Stimulated activated CD4-positive, alpha-beta T cell treated with anti-CD3 and anti-CD28 coated beads, Interleukin-1b, Interleukin-23, amount 100 ng/mL, for 4 hours (primary cell): ENCODE measurements around the gene CIROP.
A peak's percentile ranks its signal among the peaks of the same experiment; 100 is the strongest.

Source experiments
- DNase-seq, 2 donors: peaks; one replicate each; pipeline ENCODE4 v3.0.0-alpha.2; 2020; ENCODE audit warnings: low read depth in 2 of 2

Gene CIROP

GRCh38 chr14:23093526-23093925, 11.3 kb downstream of the CIROP start:
- DNase-seq = no peak

- DNase-seq = no peak
Observed at GRCh38 chr14:23093104-23093503, 11.7 kb downstream of the CIROP start.

- DNase-seq = no peak
Observed at GRCh38 chr14:23091294-23092225, 13.2 kb downstream of the CIROP start.

- no peak for DNase-seq
Observed at GRCh38 chr14:23090254-23090636, 14.5 kb downstream of the CIROP start.

GRCh38 chr14:23089498-23090253, 15.1 kb downstream of the CIROP start:
- DNase-seq = no peak

- DNase-seq = no peak
Observed at GRCh38 chr14:23086565-23086964, 18.2 kb downstream of the CIROP start.

- DNase-seq = no peak
Observed at GRCh38 chr14:23085458-23085857, 19.3 kb downstream of the CIROP start.

- DNase-seq = no peak
Observed at GRCh38 chr14:23080474-23080873, 24.3 kb downstream of the CIROP start.

GRCh38 chr14:23079716-23080115, 25.1 kb downstream of the CIROP start:
- no peak for DNase-seq

GRCh38 chr14:23078692-23079116, 26.1 kb downstream of the CIROP start:
- no peak for DNase-seq

GRCh38 chr14:23077962-23078361, 26.8 kb downstream of the CIROP start:
- DNase-seq = no peak

- DNase-seq = no peak
Observed at GRCh38 chr14:23076785-23077408, 27.9 kb downstream of the CIROP start.

GRCh38 chr14:23074906-23075305, 29.9 kb downstream of the CIROP start:
- no peak for DNase-seq

- DNase-seq = no peak
Observed at GRCh38 chr14:23071921-23072539, 32.8 kb downstream of the CIROP start.

GRCh38 chr14:23071244-23071920, 33.4 kb downstream of the CIROP start:
- peak; percentile 61 to 63 for DNase-seq

- DNase-seq = no peak
Observed at GRCh38 chr14:23070262-23071129, 34.3 kb downstream of the CIROP start.

- DNase-seq = no peak
Observed at GRCh38 chr14:23069413-23069806, 35.4 kb downstream of the CIROP start.

GRCh38 chr14:23068789-23069412, 35.9 kb downstream of the CIROP start:
- peak; percentile 42 to 67 for DNase-seq

GRCh38 chr14:23067847-23068788, 36.7 kb downstream of the CIROP start:
- no peak for DNase-seq
